ENCODE results near the gene STEAP1B. TPM values are rescaled to one million over a fixed set of nuclear protein-coding genes. Genes with fewer than 3 reads are reported as not detected.

The STEAP1B gene
- total and polyA plus RNA-seq, 3 donors from 2014 or later, result 7.4 to 11.3 (median 11.3) TPM

- TF ChIP-seq POLR2A (IDR thresholded peaks at IDR 0.05), result no peak
- no peak for TF ChIP-seq CTCF (IDR thresholded peaks at IDR 0.05)
- Histone ChIP-seq H3K4me1 (no peaks in the 10 kb centered on the region), H3K4me3 (no peak overlapping the region), H3K9me3 (no peaks in the 10 kb centered on the region), H3K27me3 (no peaks in the 10 kb centered on the region), H3K27ac (no peak overlapping the region), H3K36me3 (ENCODE audit: low read depth, missing control alignments) (no peaks in the 10 kb centered on the region)
- WGBS, 2 donors, result 62% methylated on average over 6 of the region's 6 CpGs; no CpG with 5 or more reads in 1 of the 2 donors
- no peak for DNase-seq
- intact Hi-C loops (cut with DNase I; ENCODE audit: low total_unique reads), result no loop called here
Measured at GRCh38 chr7:22395222-22395621, 104.8 kb downstream of the STEAP1B start.

GRCh38 chr7:22394739-22395138 is 105.2 kb downstream of the STEAP1B start:
- no peak for TF ChIP-seq POLR2A (IDR thresholded peaks at IDR 0.05)
- no peak for TF ChIP-seq CTCF (IDR thresholded peaks at IDR 0.05)
- no peaks in the 10 kb centered on the region for H3K36me3 ChIP-seq (ENCODE audit: low read depth, missing control alignments)
- no peak overlapping the region for H3K4me3 ChIP-seq
- no peak for DNase-seq
- H3K27ac ChIP-seq, result no peak overlapping the region
- no peaks in the 10 kb centered on the region for H3K27me3 ChIP-seq
- no peaks in the 10 kb centered on the region for H3K4me1 ChIP-seq
- WGBS, 2 donors, result 84 to 97% methylated on average over 3 of the region's 3 CpGs
- intact Hi-C loops (cut with DNase I; ENCODE audit: low total_unique reads), result no loop called here
- H3K9me3 ChIP-seq, result no peaks in the 10 kb centered on the region

GRCh38 chr7:22393913-22394729 is 105.9 kb downstream of the STEAP1B start:
- H3K4me1 ChIP-seq, result no peaks in the 10 kb centered on the region
- H3K27me3 ChIP-seq, result no peaks in the 10 kb centered on the region
- intact Hi-C loops (cut with DNase I; ENCODE audit: low total_unique reads), result no loop called here
- no peaks in the 10 kb centered on the region for H3K9me3 ChIP-seq
- no peak overlapping the region for H3K4me3 ChIP-seq
- no peak for TF ChIP-seq CTCF (IDR thresholded peaks at IDR 0.05)
- TF ChIP-seq POLR2A (IDR thresholded peaks at IDR 0.05), result no peak
- WGBS, 2 donors, result 72 to 76% methylated on average over 13 of the region's 13 CpGs
- no peak overlapping the region for H3K27ac ChIP-seq
- no peak for DNase-seq
- no peaks in the 10 kb centered on the region for H3K36me3 ChIP-seq (ENCODE audit: low read depth, missing control alignments)

- DNase-seq, result no peak
- Histone ChIP-seq H3K27me3 (no peaks in the 10 kb centered on the region), H3K27ac (no peak overlapping the region), H3K9me3 (no peaks in the 10 kb centered on the region), H3K36me3 (ENCODE audit: low read depth, missing control alignments) (no peaks in the 10 kb centered on the region), H3K4me3 (no peak overlapping the region), H3K4me1 (peaks cover 6% of the 10 kb centered on the region)
- TF ChIP-seq POLR2A (IDR thresholded peaks at IDR 0.05) (no peak), CTCF (IDR thresholded peaks at IDR 0.05) (no peak)
- WGBS, 2 donors, result 67 to 91% methylated on average over 1 of the region's 1 CpG
- intact Hi-C loops (cut with DNase I; ENCODE audit: low total_unique reads), result no loop called here
Measured at GRCh38 chr7:22390516-22390915, 109.5 kb downstream of the STEAP1B start.

GRCh38 chr7:22389892-22390291 is 110.1 kb downstream of the STEAP1B start:
- H3K36me3 ChIP-seq (ENCODE audit: low read depth, missing control alignments), result no peaks in the 10 kb centered on the region
- no peak for TF ChIP-seq POLR2A (IDR thresholded peaks at IDR 0.05)
- TF ChIP-seq CTCF (IDR thresholded peaks at IDR 0.05), result no peak
- H3K27me3 ChIP-seq, result no peaks in the 10 kb centered on the region
- DNase-seq, result no peak
- H3K4me3 ChIP-seq, result no peak overlapping the region
- H3K27ac ChIP-seq, result no peak overlapping the region
- intact Hi-C loops (cut with DNase I; ENCODE audit: low total_unique reads), result no loop called here
- no peaks in the 10 kb centered on the region for H3K9me3 ChIP-seq
- WGBS, 2 donors, result 89 to 91% methylated on average over 2 of the region's 2 CpGs
- peaks cover 6% of the 10 kb centered on the region for H3K4me1 ChIP-seq
